Right lobe of liver (tissue), 6 donors: ENCODE results near the gene LARP4B. TPM values are rescaled to one million over a fixed set of nuclear protein-coding genes. Genes with fewer than 3 reads are reported as not detected.

Experiments
- ATAC-seq, 4 donors: fragments of 200-7000 bp; cut with Tn5 transposase; one replicate each; pipeline ENCODE4 v1.9.1; 2020; ENCODE audit warnings: mild to moderate bottlenecking in 4 of 4, moderate library complexity in 4 of 4
- DNase-seq, 3 donors: peaks; one replicate each; pipeline ENCODE4 v3.0.0-alpha.2; 2020
- H3K27ac ChIP-seq, 3 donors: fragments of 200-600 bp; one replicate each; pipeline ENCODE4 v1.8.0; 2022
- H3K27me3 ChIP-seq, 2 donors: fragments of 200-600 bp; one replicate each; pipeline ENCODE4 v1.8.0; 2022
- H3K36me3 ChIP-seq, 4 donors: fragments of 200-600 bp; sonication (generic) in 1 of 4; one replicate each; pipeline versions ENCODE4 v1.5.1 to v1.8.0; 2017 to 2022; ENCODE audit warnings: control low read depth in 1 of 4
- H3K4me1 ChIP-seq, 4 donors: fragments of 200-600 bp; sonication (generic) in 1 of 4; one replicate each; pipeline versions ENCODE4 v1.5.1 to v1.8.0; 2017 to 2022; ENCODE audit warnings: control low read depth in 1 of 4
- H3K4me3 ChIP-seq, 3 donors: fragments of 200-600 bp; one replicate each; pipeline ENCODE4 v1.8.0; 2022
- H3K9me3 ChIP-seq, 4 donors: fragments of 200-600 bp; sonication (generic) in 1 of 4; one replicate each; pipeline versions ENCODE4 v1.5.1 to v1.8.0; 2017 to 2022; ENCODE audit warnings: control low read depth in 1 of 4
- CTCF ChIP-seq, 4 donors: fragments of 200-600 bp in 3 of 4; fragments of 450-650 bp in 1 of 4; IDR thresholded peaks; one replicate each; pipeline versions ENCODE4 v1.5.1 to v1.8.0; 2016 to 2022; ENCODE audit warnings: antibody characterized with exemption in 4 of 4, mild to moderate bottlenecking in 2 of 4
- POLR2A ChIP-seq: fragments of 450-650 bp; IDR thresholded peaks from one replicate; pipeline ENCODE4 v1.6.1; 2017; ENCODE audit warnings: antibody characterized with exemption, mild to moderate bottlenecking
- WGBS: methylation state at CpG from one replicate; pipeline ENCODE4 v1.1.6; 2018; ENCODE audit warnings: low coverage, low lambda C conversion rate; ENCODE audit not compliant: insufficient coverage; ENCODE audit errors: missing lambda C conversion rate; 5-methylcytosine and 5-hydroxymethylcytosine counted together
- intact Hi-C, 2 donors: fragments of 100-400 bp; cut with DNase I; formaldehyde crosslinking; loops; one replicate each; pipeline versions ENCODE4 v1.11.2 to v1.14.1; 2022
- total RNA-seq, 6 experiments: library from RNA; depleted of rRNA in 2 of 6; stranded (reverse); fragments of >200 nt in 2 of 6; fragmentation: NEBNext Ultra II Directional in 3 of 6; extraction: Animal tissue kit (Norgen Biotek cat#: 25700) in 3 of 6; gene quantifications; one replicate each; pipeline versions ENCODE4 v1.1.0 to v1.2.4, GENCODE V29; 2016 to 2023
- donor health status: DM: no; HTN: yes; CAD: no.
- donor health status: DM: no; HTN: no; CAD: no.
- donor health status: DM: no; HTN: no; CAD: no.
- donor health status: DM: no; HTN: yes; CAD: no.
- donor health status: DM: no; HTN: yes; CAD: no.

Gene LARP4B
- total RNA-seq, 6 experiments from 2014 or later = 22.4 to 35.9 (median 31.7) TPM

GRCh38 chr10:904403-904802 is 27.1 kb downstream of the LARP4B start:
- WGBS = 93% methylated on average over 5 of the region's 5 CpGs
- H3K36me3 ChIP-seq = no peaks in the 10 kb centered on the region
- ATAC-seq = no peak

GRCh38 chr10:898141-898540 is 33.4 kb downstream of the LARP4B start:
- H3K36me3 ChIP-seq = no peaks in the 10 kb centered on the region
- no peak for TF ChIP-seq POLR2A
- no peak for TF ChIP-seq CTCF (IDR thresholded peaks at IDR 0.05)
- H3K4me3 ChIP-seq = no peak overlapping the region
- DNase-seq = no peak
- no peak for ATAC-seq
- 83% methylated on average over 2 of the region's 2 CpGs for WGBS
- intact Hi-C loops = no loop called here
- H3K27me3 ChIP-seq = no peaks in the 10 kb centered on the region
- no peaks in the 10 kb centered on the region for H3K9me3 ChIP-seq
- H3K4me1 ChIP-seq = peaks cover 0 to 14% (median 4%) of the 10 kb centered on the region in 4 donors
- no peak overlapping the region for H3K27ac ChIP-seq

More at GRCh38 chr10:904403-904802, 27.1 kb downstream of the LARP4B start:
- no peaks in the 10 kb centered on the region for H3K9me3 ChIP-seq
- TF ChIP-seq CTCF (IDR thresholded peaks at IDR 0.05) (no peak), POLR2A (no peak)
- no peak overlapping the region for H3K4me3 ChIP-seq
- intact Hi-C loops = no loop called here
- no peaks in the 10 kb centered on the region for H3K4me1 ChIP-seq
- H3K27ac ChIP-seq = no peak overlapping the region
- H3K27me3 ChIP-seq = no peaks in the 10 kb centered on the region
- DNase-seq = no peak

- no peaks in the 10 kb centered on the region for H3K9me3 ChIP-seq
- H3K27me3 ChIP-seq = no peaks in the 10 kb centered on the region
- intact Hi-C loops = no loop called here
- TF ChIP-seq CTCF (IDR thresholded peaks at IDR 0.05) (no peak), POLR2A (no peak)
- no peak overlapping the region for H3K4me3 ChIP-seq
- peak; percentile 47 to 64 (median 55) for ATAC-seq
- H3K27ac ChIP-seq = no peak overlapping the region
- WGBS = 14% methylated on average over 2 of the region's 2 CpGs
- H3K36me3 ChIP-seq = no peaks in the 10 kb centered on the region
- DNase-seq = no peak
- peaks cover 0 to 14% (median 4%) of the 10 kb centered on the region in 4 donors for H3K4me1 ChIP-seq
Measured at GRCh38 chr10:896982-897381, 34.5 kb downstream of the LARP4B start.

GRCh38 chr10:895324-895723 is 36.2 kb downstream of the LARP4B start:
- Histone ChIP-seq H3K36me3 (no peaks in the 10 kb centered on the region), H3K4me1 (peaks cover 0 to 14% (median 4%) of the 10 kb centered on the region in 4 donors), H3K4me3 (no peak overlapping the region), H3K27ac (no peak overlapping the region), H3K9me3 (no peaks in the 10 kb centered on the region), H3K27me3 (no peaks in the 10 kb centered on the region)
- DNase-seq = no peak
- TF ChIP-seq POLR2A (no peak), CTCF (IDR thresholded peaks at IDR 0.05) (no peak)
- no peak for ATAC-seq
- WGBS = 60% methylated on average over 4 of the region's 4 CpGs
- intact Hi-C loops = no loop called here

- ATAC-seq (peak; percentile 60 to 78 (median 74)), DNase-seq (no peak)
- peak overlapping the region in 2 of 3 donors; percentile 54 to 55 for H3K27ac ChIP-seq
- peaks cover 0 to 24% (median 7%) of the 10 kb centered on the region in 4 donors for H3K4me1 ChIP-seq
- intact Hi-C loops = no loop called here
- TF ChIP-seq CTCF (IDR thresholded peaks at IDR 0.05) (no peak), POLR2A (no peak)
- no peak overlapping the region for H3K4me3 ChIP-seq
- 12% methylated on average over 3 of the region's 3 CpGs for WGBS
- H3K36me3 ChIP-seq = peaks cover 0 to 31% (median 7%) of the 10 kb centered on the region in 4 donors
- H3K9me3 ChIP-seq = no peaks in the 10 kb centered on the region
- no peaks in the 10 kb centered on the region for H3K27me3 ChIP-seq
Measured at GRCh38 chr10:878895-879294, 52.6 kb downstream of the LARP4B start.
